SK-N-SH (cell line): ENCODE results near the gene PPP1R1C. TPM values are rescaled to one million over a fixed set of nuclear protein-coding genes. Genes with fewer than 3 reads are reported as not detected.

Experiments used
- CTCF ChIA-PET: fragments of 300-600, 350-600 bp; formaldehyde crosslinking; extraction: SDS; loops from one replicate; lab custom pipeline; 2021; lab: Yijun Ruan, JAX
- POLR2A ChIA-PET: fragments of 350-600 bp; sonication (Branson Sonifier 250); formaldehyde crosslinking; extraction: SDS; loops from one replicate; lab custom pipeline; 2020; ENCODE audit warnings: antibody characterized with exemption, inconsistent platforms; lab: Yijun Ruan, JAX
- DNase-seq: peaks from one replicate; pipeline ENCODE4 v3.0.0; 2012
- H2AFZ ChIP-seq: fragments of 200-600 bp; sonication (generic); 2 replicates; pipeline ENCODE4 v1.8.1; 2016; ENCODE audit warnings: antibody characterized with exemption, mild to moderate bottlenecking, low read depth
- H3F3A ChIP-seq: fragments of 200-600 bp; sonication (generic); replicated peaks from 2 replicates; pipeline ENCODE3; 2016; ENCODE audit warnings: antibody characterized with exemption, mild to moderate bottlenecking; ENCODE audit not compliant: insufficient read depth
- H3K27ac ChIP-seq, 2 experiments: fragments of 200-500 bp in 1 of 2; fragments of 200-600 bp in 1 of 2; sonication (Bioruptor generic) in 1 of 2; sonication (generic), shearing (Covaris generic) in 1 of 2; 2 replicates each; pipeline versions ENCODE4 v1.5.1 to v1.6.1; 2014 to 2016; ENCODE audit warnings: low read depth in 2 of 2, inconsistent platforms in 1 of 2, low read length in 1 of 2, mild to moderate bottlenecking in 1 of 2, mixed read lengths in 1 of 2
- H3K27me3 ChIP-seq: fragments of 200-600 bp; sonication (generic), shearing (Covaris generic); 2 replicates; pipeline ENCODE4 v1.6.1; 2016; ENCODE audit warnings: mixed run types; ENCODE audit not compliant: insufficient read depth
- H3K36me3 ChIP-seq, 2 experiments: fragments of 200-500 bp in 1 of 2; fragments of 200-600 bp in 1 of 2; sonication (Bioruptor generic) in 1 of 2; sonication (generic) in 1 of 2; replicated peaks in 1 of 2; 2 replicates each; pipeline versions ENCODE3 to v1.5.1; 2014 to 2016; ENCODE audit warnings: low read length in 1 of 2, mild to moderate bottlenecking in 1 of 2; ENCODE audit not compliant: insufficient read depth in 2 of 2, control insufficient read depth in 1 of 2
- H3K4me1 ChIP-seq, 2 experiments: fragments of 200-500 bp in 1 of 2; fragments of 200-600 bp in 1 of 2; sonication (Bioruptor generic) in 1 of 2; sonication (generic), shearing (Covaris generic) in 1 of 2; 2 replicates each; pipeline versions ENCODE4 v1.5.1 to v1.6.1; 2014 to 2016; ENCODE audit warnings: low read depth in 1 of 2, low read length in 1 of 2, mixed run types in 1 of 2; ENCODE audit not compliant: insufficient read depth in 2 of 2, control insufficient read depth in 1 of 2
- H3K4me2 ChIP-seq: fragments of 200-600 bp; sonication (generic), shearing (Covaris generic); 2 replicates; pipeline ENCODE4 v1.6.1; 2017; ENCODE audit warnings: mixed run types
- H3K4me3 ChIP-seq, 2 experiments: fragments of 200-500 bp in 1 of 2; fragments of 200-600 bp in 1 of 2; sonication (Bioruptor generic) in 1 of 2; sonication (generic), shearing (Covaris generic) in 1 of 2; 2 replicates each; pipeline versions ENCODE4 v1.5.1 to v1.8.1; 2014 to 2016; ENCODE audit warnings: low read depth in 2 of 2, inconsistent platforms in 1 of 2, low read length in 1 of 2, mild to moderate bottlenecking in 1 of 2, mixed read lengths in 1 of 2, moderate library complexity in 1 of 2
- H3K79me2 ChIP-seq: fragments of 200-600 bp; sonication (generic); 2 replicates; pipeline ENCODE4 v1.8.1; 2017; ENCODE audit warnings: mild to moderate bottlenecking; ENCODE audit not compliant: insufficient read depth
- H3K9ac ChIP-seq: fragments of 200-600 bp; sonication (generic); 2 replicates; pipeline ENCODE4 v1.6.1; 2017; ENCODE audit warnings: mixed run types
- H3K9me2 ChIP-seq: fragments of 200-600 bp; sonication (generic); 2 replicates; pipeline ENCODE4 v1.6.1; 2017; ENCODE audit warnings: mixed run types
- H3K9me3 ChIP-seq: fragments of 200-600 bp; sonication (generic); 2 replicates; pipeline ENCODE4 v1.6.1; 2017; ENCODE audit warnings: mixed run types, mild to moderate bottlenecking, moderate library complexity
- H4K20me1 ChIP-seq: fragments of 200-600 bp; sonication (generic); 2 replicates; pipeline ENCODE4 v1.6.1; 2017; ENCODE audit warnings: mild to moderate bottlenecking, mixed run types; ENCODE audit not compliant: insufficient read depth
- CHD2 ChIP-seq: fragments of 150-350 bp; IDR thresholded peaks from 2 replicates; pipeline ENCODE4 v1.6.1; 2018; ENCODE audit warnings: low read length; ENCODE audit not compliant: partially characterized antibody
- EZH2phosphoT487 ChIP-seq: fragments of 200-600 bp; sonication (generic); IDR thresholded peaks from 2 replicates; pipeline ENCODE4 v1.6.1; 2017; ENCODE audit warnings: low read depth, mixed run types, mild to moderate bottlenecking, antibody characterized with exemption, moderate library complexity, borderline replicate concordance
- FOXM1 ChIP-seq: IDR thresholded peaks from 2 replicates; pipeline ENCODE4 v1.4.0; 2012; ENCODE audit warnings: low read depth, mild to moderate bottlenecking
- GABPA ChIP-seq: IDR thresholded peaks from 2 replicates; pipeline ENCODE4 v1.4.0; 2012; ENCODE audit warnings: low read depth, mild to moderate bottlenecking
- MXI1 ChIP-seq: IDR thresholded peaks from 2 replicates; pipeline ENCODE4 v1.6.1; 2012; ENCODE audit warnings: mild to moderate bottlenecking, low read depth, low read length, improper control_type of control experiment
- NRF1 ChIP-seq: IDR thresholded peaks from 2 replicates; pipeline ENCODE4 v1.6.1; 2012; ENCODE audit warnings: low read depth, mild to moderate bottlenecking, low read length
- PBX3 ChIP-seq: IDR thresholded peaks from 2 replicates; pipeline ENCODE4; 2012
- RAD21 ChIP-seq: IDR thresholded peaks from 2 replicates; pipeline ENCODE4 v1.6.1; 2012; ENCODE audit warnings: mild to moderate bottlenecking, low read length
- RFX5 ChIP-seq: IDR thresholded peaks from 2 replicates; pipeline ENCODE4 v1.6.1; 2012; ENCODE audit warnings: mild to moderate bottlenecking, improper control_type of control experiment, low read length
- TAF1 ChIP-seq: IDR thresholded peaks from 2 replicates; pipeline ENCODE4 v1.6.1; 2012; ENCODE audit warnings: low read depth, mild to moderate bottlenecking, low read length, moderate library complexity, borderline replicate concordance
- USF1 ChIP-seq: IDR thresholded peaks from 2 replicates; pipeline ENCODE4 v1.4.0; 2012; ENCODE audit warnings: low read depth, borderline replicate concordance
- USF2 ChIP-seq: fragments of 150-350 bp; IDR thresholded peaks from 2 replicates; pipeline ENCODE4 v1.6.1; 2017; ENCODE audit warnings: antibody characterized with exemption, low read length, low read depth, borderline replicate concordance
- WGBS: methylation state at CpG from one replicate; pipeline ENCODE4 v1.1.6; 2017; ENCODE audit warnings: low lambda C conversion rate; 5-methylcytosine and 5-hydroxymethylcytosine counted together
- polyA plus RNA-seq, 3 experiments: library from polyadenylated mRNA; depleted of rRNA; stranded (reverse); fragments of >200 nt; gene quantifications; 2 replicates each; pipeline ENCODE4 v1.2.3, GENCODE V29; 2012
- TF ChIP-seq, protein P1 (sequence below): IDR thresholded peaks from 2 replicates; pipeline ENCODE4 v1.6.1; 2012; ENCODE audit warnings: mild to moderate bottlenecking, low read depth, low read length, moderate library complexity

PPP1R1C gene
- polyA plus RNA-seq, 1 of the 3 experiments (the other 2 are of a cell fraction), result 0.41 TPM

- no peaks in the 10 kb centered on the region for H4K20me1 ChIP-seq
- H3K27ac ChIP-seq, result no peak overlapping the region
- no peak overlapping the region for H3K4me3 ChIP-seq
- WGBS, result 66% methylated on average over 4 of the region's 4 CpGs
- ChIA-PET POLR2A (no interaction called here), CTCF (interaction anchor here (1.2 to 1.3 kb wide), 2 partner anchors 8 to 120 kb away, joined by 4 to 5 read pairs; no protein-coding TSS in a partner anchor)
- H3K4me1 ChIP-seq, result peaks cover 4 to 20% of the 10 kb centered on the region in 2 experiments; a peak in 2 of 4 replicates
- peaks cover 13% of the 10 kb centered on the region for H3F3A ChIP-seq
- H3K9ac ChIP-seq, result no peak overlapping the region
- no peaks in the 10 kb centered on the region for H3K36me3 ChIP-seq
- H3K79me2 ChIP-seq, result no peaks in the 10 kb centered on the region
- no peak for DNase-seq
- H3K9me3 ChIP-seq, result no peaks in the 10 kb centered on the region
- TF ChIP-seq MXI1 (no peak), TAF1 (no peak), NRF1 (no peak), EZH2phosphoT487 (no peak), PBX3 (no peak), USF2 (no peak), RFX5 (no peak)
- TF ChIP-seq, protein P1, sequence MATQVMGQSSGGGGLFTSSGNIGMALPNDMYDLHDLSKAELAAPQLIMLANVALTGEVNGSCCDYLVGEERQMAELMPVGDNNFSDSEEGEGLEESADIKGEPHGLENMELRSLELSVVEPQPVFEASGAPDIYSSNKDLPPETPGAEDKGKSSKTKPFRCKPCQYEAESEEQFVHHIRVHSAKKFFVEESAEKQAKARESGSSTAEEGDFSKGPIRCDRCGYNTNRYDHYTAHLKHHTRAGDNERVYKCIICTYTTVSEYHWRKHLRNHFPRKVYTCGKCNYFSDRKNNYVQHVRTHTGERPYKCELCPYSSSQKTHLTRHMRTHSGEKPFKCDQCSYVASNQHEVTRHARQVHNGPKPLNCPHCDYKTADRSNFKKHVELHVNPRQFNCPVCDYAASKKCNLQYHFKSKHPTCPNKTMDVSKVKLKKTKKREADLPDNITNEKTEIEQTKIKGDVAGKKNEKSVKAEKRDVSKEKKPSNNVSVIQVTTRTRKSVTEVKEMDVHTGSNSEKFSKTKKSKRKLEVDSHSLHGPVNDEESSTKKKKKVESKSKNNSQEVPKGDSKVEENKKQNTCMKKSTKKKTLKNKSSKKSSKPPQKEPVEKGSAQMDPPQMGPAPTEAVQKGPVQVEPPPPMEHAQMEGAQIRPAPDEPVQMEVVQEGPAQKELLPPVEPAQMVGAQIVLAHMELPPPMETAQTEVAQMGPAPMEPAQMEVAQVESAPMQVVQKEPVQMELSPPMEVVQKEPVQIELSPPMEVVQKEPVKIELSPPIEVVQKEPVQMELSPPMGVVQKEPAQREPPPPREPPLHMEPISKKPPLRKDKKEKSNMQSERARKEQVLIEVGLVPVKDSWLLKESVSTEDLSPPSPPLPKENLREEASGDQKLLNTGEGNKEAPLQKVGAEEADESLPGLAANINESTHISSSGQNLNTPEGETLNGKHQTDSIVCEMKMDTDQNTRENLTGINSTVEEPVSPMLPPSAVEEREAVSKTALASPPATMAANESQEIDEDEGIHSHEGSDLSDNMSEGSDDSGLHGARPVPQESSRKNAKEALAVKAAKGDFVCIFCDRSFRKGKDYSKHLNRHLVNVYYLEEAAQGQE, result no peak
- H2AFZ ChIP-seq, result no peak overlapping the region
- H3K4me2 ChIP-seq, result no peak overlapping the region
- no peaks in the 10 kb centered on the region for H3K9me2 ChIP-seq
- H3K27me3 ChIP-seq, result no peaks in the 10 kb centered on the region
Measured at GRCh38 chr2:181957668-181958067, 28.0 kb upstream of the PPP1R1C start.

DNA sequence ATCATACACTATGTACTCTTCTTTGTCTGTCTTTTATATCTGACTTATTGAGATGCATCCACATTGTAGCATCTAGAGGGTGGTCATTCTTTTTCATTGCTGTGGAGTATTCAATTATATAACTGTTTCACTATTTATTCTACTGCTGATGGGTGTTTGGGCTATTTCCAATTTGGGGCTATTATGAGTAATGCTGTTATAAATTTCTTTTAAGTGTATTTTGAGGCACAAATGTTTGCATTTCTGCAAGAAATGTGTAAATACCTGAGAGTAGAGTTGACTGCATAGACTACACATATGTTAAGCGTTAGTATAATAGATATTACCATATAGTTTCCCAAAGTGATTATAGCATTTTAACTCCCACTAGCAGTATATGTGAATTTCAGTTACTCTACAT is 26.9 kb upstream of the PPP1R1C start:
- Histone ChIP-seq H2AFZ (no peak overlapping the region), H3K27ac (no peak overlapping the region), H3F3A (peaks cover 13% of the 10 kb centered on the region), H3K9me2 (no peaks in the 10 kb centered on the region), H3K36me3 (no peaks in the 10 kb centered on the region), H4K20me1 (no peaks in the 10 kb centered on the region), H3K4me2 (no peak overlapping the region), H3K79me2 (no peaks in the 10 kb centered on the region), H3K4me1 (peaks cover 4 to 20% of the 10 kb centered on the region in 2 experiments; a peak in 2 of 4 replicates), H3K4me3 (no peak overlapping the region), H3K9ac (no peak overlapping the region), H3K27me3 (no peaks in the 10 kb centered on the region), H3K9me3 (no peaks in the 10 kb centered on the region)
- ChIA-PET CTCF (no interaction called here), POLR2A (no interaction called here)
- 96% methylated on average over 1 of the region's 1 CpG for WGBS
- DNase-seq, result no peak
- no peak for TF ChIP-seq USF1
- TF ChIP-seq FOXM1, result no peak
- TF ChIP-seq GABPA, result no peak
- TF ChIP-seq RAD21, result no peak
- no peak for TF ChIP-seq USF2
- TF ChIP-seq MXI1, result no peak
- no peak for TF ChIP-seq CHD2
